ENCODE data around the gene KATNAL2.

The KATNAL2 gene

GRCh38 chr18:46939337-46939963 is 22.0 kb downstream of the KATNAL2 start:
- no peak for TF ChIP-seq CTCF (IDR thresholded peaks at IDR 0.05; ENCODE audit: low read depth, low read length)
- peak; percentile 43 to 65 for DNase-seq (ENCODE audit: low read depth in 2 of 2)
- no peak overlapping the region for H3K4me3 ChIP-seq (replicated peaks in 1 of 2; ENCODE audit: low read depth in 2 of 2, low read length in 2 of 2)

- no peak for TF ChIP-seq CTCF (IDR thresholded peaks at IDR 0.05; ENCODE audit: low read depth, low read length)
- DNase-seq (ENCODE audit: low read depth in 2 of 2) = peak in 1 of 2 donors; percentile 5
- H3K4me3 ChIP-seq (replicated peaks in 1 of 2; ENCODE audit: low read depth in 2 of 2, low read length in 2 of 2) = no peak overlapping the region
Measured at GRCh38 chr18:46939998-46940571, 22.7 kb downstream of the KATNAL2 start.

GRCh38 chr18:46942646-46943045 is 25.2 kb downstream of the KATNAL2 start:
- TF ChIP-seq CTCF (IDR thresholded peaks at IDR 0.05; ENCODE audit: low read depth, low read length) = no peak
- no peak for DNase-seq (ENCODE audit: low read depth in 2 of 2)

DNA sequence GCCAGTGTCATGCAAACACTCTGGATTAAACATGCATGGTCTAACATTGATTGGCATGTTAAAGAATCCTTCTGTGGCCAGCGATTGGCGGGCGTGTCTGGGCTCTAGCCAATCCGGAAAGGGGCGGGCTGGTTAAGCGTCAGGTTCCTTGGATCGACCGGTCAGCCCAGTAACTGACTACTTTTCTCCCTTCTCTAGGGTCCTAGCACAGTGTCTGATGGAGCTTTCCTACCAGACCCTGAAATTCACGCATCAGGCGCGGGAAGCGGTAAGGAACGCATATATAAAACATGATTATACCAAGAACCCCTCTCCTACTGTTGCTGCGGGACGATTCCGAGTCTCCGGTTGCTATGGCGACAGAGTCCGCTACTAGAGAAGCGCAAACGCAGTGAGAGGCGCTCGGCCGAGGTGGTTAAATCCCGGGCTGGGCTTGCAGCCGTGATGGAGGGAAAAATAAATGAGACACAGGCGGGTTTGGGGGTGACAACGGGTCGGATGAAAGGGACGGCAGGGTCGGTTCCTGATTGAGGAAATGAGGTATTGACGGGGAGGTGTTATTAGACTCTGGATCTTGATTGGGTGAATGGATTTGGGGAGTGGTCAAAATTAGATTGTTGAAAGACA is 29.4 kb downstream of the KATNAL2 start:
- peak overlapping the region; percentile 64 to 68 for H3K4me3 ChIP-seq (replicated peaks in 1 of 2; ENCODE audit: low read depth in 2 of 2, low read length in 2 of 2)
- DNase-seq (ENCODE audit: low read depth in 2 of 2) = peak; percentile 85 to 87
- TF ChIP-seq CTCF (IDR thresholded peaks at IDR 0.05; ENCODE audit: low read depth, low read length) = no peak

More at GRCh38 chr18:46942646-46943045, 25.2 kb downstream of the KATNAL2 start:
- no peak overlapping the region for H3K4me3 ChIP-seq (replicated peaks in 1 of 2; ENCODE audit: low read depth in 2 of 2, low read length in 2 of 2)

GRCh38 chr18:46950064-46950656 is 32.8 kb downstream of the KATNAL2 start:
- peak; percentile 21 to 33 for DNase-seq (ENCODE audit: low read depth in 2 of 2)
- H3K4me3 ChIP-seq (replicated peaks in 1 of 2; ENCODE audit: low read depth in 2 of 2, low read length in 2 of 2) = no peak overlapping the region
- TF ChIP-seq CTCF (IDR thresholded peaks at IDR 0.05; ENCODE audit: low read depth, low read length) = peak; percentile 43

GRCh38 chr18:46953195-46953594 is 35.8 kb downstream of the KATNAL2 start:
- no peak for TF ChIP-seq CTCF (IDR thresholded peaks at IDR 0.05; ENCODE audit: low read depth, low read length)
- H3K4me3 ChIP-seq (replicated peaks in 1 of 2; ENCODE audit: low read depth in 2 of 2, low read length in 2 of 2) = no peak overlapping the region
- DNase-seq (ENCODE audit: low read depth in 2 of 2) = no peak
